Neuronal stem cell (in vitro differentiated cells): ENCODE measurements around the gene ACTL10.

Experiments used
- DNase-seq: peaks from one replicate; pipeline ENCODE4 v3.0.0-alpha.2; 2013; ENCODE audit warnings: low spot score
- H2AFZ ChIP-seq: one replicate; pipeline ENCODE4 v1.6.1; 2013; ENCODE audit warnings: mild to moderate bottlenecking, low read length, inconsistent platforms
- H2AK5ac ChIP-seq: 2 replicates; pipeline ENCODE4 v1.6.1; 2013; ENCODE audit warnings: low read depth, mild to moderate bottlenecking, inconsistent platforms, low read length, moderate library complexity, mixed read lengths
- H2BK120ac ChIP-seq: 2 replicates; pipeline ENCODE4 v1.6.1; 2013; ENCODE audit warnings: low read depth, mild to moderate bottlenecking, inconsistent platforms, low read length, moderate library complexity, mixed read lengths
- H2BK12ac ChIP-seq: one replicate; pipeline ENCODE4 v1.6.1; 2013; ENCODE audit warnings: low read length, inconsistent platforms
- H2BK15ac ChIP-seq: 2 replicates; pipeline ENCODE4 v1.6.1; 2013; ENCODE audit warnings: mild to moderate bottlenecking, low read length, inconsistent platforms, mixed read lengths
- H2BK5ac ChIP-seq: one replicate; pipeline ENCODE4 v1.6.1; 2013; ENCODE audit warnings: inconsistent platforms, mild to moderate bottlenecking, low read length, moderate library complexity
- H3K14ac ChIP-seq: one replicate; pipeline ENCODE4 v1.6.1; 2013; ENCODE audit warnings: low read length, inconsistent platforms
- H3K18ac ChIP-seq: 2 replicates; pipeline ENCODE4 v1.6.1; 2013; ENCODE audit warnings: low read length, inconsistent platforms
- H3K23ac ChIP-seq: 2 replicates; pipeline ENCODE4 v1.6.1; 2013; ENCODE audit warnings: low read depth, mild to moderate bottlenecking, mixed read lengths, low read length, inconsistent platforms; ENCODE audit not compliant: poor library complexity
- H3K27ac ChIP-seq: replicated peaks from 3 replicates; pipeline ENCODE4 v1.5.1; 2013; ENCODE audit warnings: low read length, inconsistent platforms
- H3K27me3 ChIP-seq, 3 experiments: 2 replicates each; pipeline ENCODE4 v1.6.1; 2013; ENCODE audit warnings: low read length in 3 of 3, mild to moderate bottlenecking in 2 of 3, inconsistent platforms in 1 of 3, low read depth in 1 of 3, mixed read lengths in 1 of 3, moderate library complexity in 1 of 3; ENCODE audit not compliant: control insufficient read depth in 3 of 3, insufficient read depth in 3 of 3
- H3K36me3 ChIP-seq, 2 donors: replicated peaks in 1 of 2; 2 replicates each; pipeline ENCODE4 v1.6.1; 2013; ENCODE audit warnings: low read length in 2 of 2; ENCODE audit not compliant: control insufficient read depth in 2 of 2, insufficient read depth in 2 of 2
- H3K4ac ChIP-seq: 2 replicates; pipeline ENCODE4 v1.6.1; 2013; ENCODE audit warnings: inconsistent platforms, mild to moderate bottlenecking, low read length, moderate library complexity
- H3K4me1 ChIP-seq, 2 donors: 1 replicate in 1 of 2; 2 replicates in 1 of 2; pipeline ENCODE4 v1.6.1; 2013; ENCODE audit warnings: low read length in 2 of 2, low read depth in 1 of 2; ENCODE audit not compliant: control insufficient read depth in 2 of 2, insufficient read depth in 1 of 2
- H3K4me2 ChIP-seq: one replicate; pipeline ENCODE4 v1.6.1; 2013; ENCODE audit warnings: mild to moderate bottlenecking, low read length, inconsistent platforms; ENCODE audit not compliant: insufficient read depth, poor library complexity, severe bottlenecking
- H3K4me3 ChIP-seq, 2 donors: 2 replicates each; pipeline ENCODE4 v1.5.1; 2013; ENCODE audit warnings: low read length in 2 of 2, mild to moderate bottlenecking in 2 of 2, inconsistent platforms in 1 of 2, moderate library complexity in 1 of 2
- H3K79me1 ChIP-seq: one replicate; pipeline ENCODE4 v1.6.1; 2013; ENCODE audit warnings: low read depth, mild to moderate bottlenecking, inconsistent platforms, low read length, moderate library complexity
- H3K9ac ChIP-seq: one replicate; pipeline ENCODE4 v1.6.1; 2013; ENCODE audit warnings: mild to moderate bottlenecking, low read depth, low read length, inconsistent platforms; ENCODE audit not compliant: poor library complexity
- H3K9me3 ChIP-seq, 2 donors: replicated peaks in 1 of 2; 2 replicates each; pipeline versions ENCODE3 to v1.6.1; 2013; ENCODE audit warnings: low read length in 2 of 2, mild to moderate bottlenecking in 2 of 2, inconsistent platforms in 1 of 2, low read depth in 1 of 2, mixed read lengths in 1 of 2, moderate library complexity in 1 of 2; ENCODE audit not compliant: control insufficient read depth in 2 of 2, insufficient read depth in 1 of 2
- H4K8ac ChIP-seq: one replicate; pipeline ENCODE4 v1.6.1; 2013; ENCODE audit warnings: low read depth, mild to moderate bottlenecking, inconsistent platforms, low read length, moderate library complexity
- H4K91ac ChIP-seq: one replicate; pipeline ENCODE4 v1.6.1; 2013; ENCODE audit warnings: low read length, low read depth, mild to moderate bottlenecking, inconsistent platforms; ENCODE audit not compliant: poor library complexity
- WGBS, 2 donors: extraction: QIAGEN DNeasy Blood & Tissue Kit; methylation state at CpG; one replicate each; pipeline ENCODE4 v1.1.7; 2013; ENCODE audit warnings: missing lambda C conversion rate in 2 of 2, mixed read lengths in 1 of 2; ENCODE audit not compliant: insufficient read length in 2 of 2, insufficient replicate concordance in 1 of 2; ENCODE audit errors: extremely low coverage in 2 of 2; 5-methylcytosine and 5-hydroxymethylcytosine counted together

Gene ACTL10

DNA sequence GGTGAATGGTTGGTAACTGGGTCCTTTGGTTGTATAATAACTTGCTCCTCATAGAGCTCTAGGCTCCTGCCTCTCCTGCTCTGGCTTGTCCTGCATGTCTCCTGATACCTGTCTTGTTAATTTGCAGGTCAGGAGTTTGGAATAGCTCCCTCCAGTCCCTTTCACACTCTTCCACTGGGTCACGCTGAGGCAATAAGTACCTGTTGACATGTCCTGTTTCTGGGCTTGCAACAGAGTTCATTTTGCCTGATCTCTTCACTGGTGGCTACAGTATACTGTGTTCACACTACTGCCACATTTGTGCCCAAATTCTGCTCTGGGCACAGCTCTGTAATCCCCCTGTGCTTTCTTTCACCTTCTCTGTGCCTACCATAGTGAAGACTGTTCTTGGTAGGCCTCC is 30.0 kb upstream of the ACTL10 start:
- H3K4me2 ChIP-seq: no peak overlapping the region
- WGBS, 2 donors: no CpG with 5 or more reads among the region's 1 CpG
- H3K4me3 ChIP-seq: no peak overlapping the region
- H2BK12ac ChIP-seq: no peak overlapping the region
- peaks cover 11 to 73% of the 10 kb centered on the region in 2 donors for H3K36me3 ChIP-seq
- DNase-seq: no peak
- H3K4me1 ChIP-seq: no peaks in the 10 kb centered on the region
- no peak overlapping the region for H2BK5ac ChIP-seq
- no peak overlapping the region for H3K27ac ChIP-seq
- H2AK5ac ChIP-seq: no peak overlapping the region
- no peak overlapping the region for H3K23ac ChIP-seq
- no peak overlapping the region for H3K18ac ChIP-seq
- no peaks in the 10 kb centered on the region for H3K9me3 ChIP-seq
- H3K4ac ChIP-seq: no peak overlapping the region
- H3K27me3 ChIP-seq: no peaks in the 10 kb centered on the region
- H2AFZ ChIP-seq: no peak overlapping the region
- no peak overlapping the region for H4K8ac ChIP-seq
- H3K79me1 ChIP-seq: no peaks in the 10 kb centered on the region
- no peak overlapping the region for H2BK15ac ChIP-seq
- no peak overlapping the region for H3K14ac ChIP-seq
- no peak overlapping the region for H3K9ac ChIP-seq
- no peak overlapping the region for H4K91ac ChIP-seq
- no peak overlapping the region for H2BK120ac ChIP-seq

DNA sequence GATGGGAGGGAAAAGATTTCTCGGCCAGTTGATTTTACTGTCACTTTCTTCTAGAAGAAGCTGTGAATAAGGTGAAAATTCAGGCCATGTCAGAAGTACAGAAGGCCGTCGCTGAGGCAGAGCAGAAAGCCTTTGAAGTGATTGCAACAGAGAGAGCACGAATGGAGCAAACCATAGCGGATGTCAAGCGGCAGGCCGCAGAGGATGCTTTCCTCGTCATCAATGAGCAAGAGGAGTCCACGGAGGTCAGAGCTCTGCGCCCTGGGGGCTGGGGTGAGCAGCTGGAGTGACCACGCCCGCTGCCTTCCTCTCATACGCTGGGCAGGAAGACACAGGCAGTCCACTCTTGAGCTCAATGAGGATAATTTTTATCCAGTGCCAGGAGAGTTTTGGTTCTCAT is 26.5 kb upstream of the ACTL10 start:
- H3K36me3 ChIP-seq: peaks cover 20 to 77% of the 10 kb centered on the region in 2 donors

DNA sequence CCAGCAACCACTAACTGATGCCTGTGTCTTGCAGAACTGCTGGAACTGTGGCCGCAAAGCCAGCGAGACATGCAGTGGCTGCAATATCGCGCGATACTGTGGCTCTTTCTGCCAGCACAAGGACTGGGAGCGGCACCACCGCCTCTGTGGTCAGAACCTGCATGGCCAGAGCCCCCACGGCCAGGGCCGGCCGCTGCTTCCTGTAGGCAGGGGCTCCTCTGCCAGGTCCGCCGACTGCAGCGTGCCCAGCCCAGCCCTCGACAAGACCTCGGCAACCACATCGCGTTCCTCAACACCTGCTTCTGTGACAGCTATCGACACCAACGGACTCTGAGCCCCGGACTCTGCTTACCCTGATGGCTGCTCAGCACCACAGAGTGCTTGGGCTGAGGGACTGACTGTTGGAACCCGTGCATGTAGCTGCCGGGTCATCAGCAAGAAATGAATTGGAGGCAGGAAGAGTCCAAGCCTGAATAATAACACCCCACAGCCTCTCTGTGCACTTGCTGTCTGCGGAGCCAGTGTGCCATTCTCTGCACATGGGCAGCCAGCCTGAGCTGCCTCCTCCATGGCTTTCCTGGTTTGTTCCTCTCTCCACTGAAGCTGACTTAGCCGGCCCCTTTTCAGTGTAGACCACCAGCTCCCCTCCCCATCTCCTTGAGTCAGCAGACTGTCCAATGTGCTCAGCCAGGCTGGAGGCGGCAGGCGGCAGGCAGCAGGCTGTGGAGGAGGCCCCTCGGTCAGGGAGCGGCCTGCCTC is 22.3 kb upstream of the ACTL10 start:
- H2BK120ac ChIP-seq: no peak overlapping the region
- no peak overlapping the region for H2AK5ac ChIP-seq
- no peak overlapping the region for H3K9ac ChIP-seq
- H3K79me1 ChIP-seq: peaks cover 2% of the 10 kb centered on the region
- no peak overlapping the region for H3K4ac ChIP-seq
- no peak overlapping the region for H3K4me2 ChIP-seq
- WGBS, 2 donors: no CpG with 5 or more reads among the region's 28 CpGs
- no peak overlapping the region for H2BK5ac ChIP-seq
- H2BK12ac ChIP-seq: no peak overlapping the region
- no peak overlapping the region for H3K18ac ChIP-seq
- H2AFZ ChIP-seq: no peak overlapping the region
- peaks cover 0 to 2% of the 10 kb centered on the region in 2 donors for H3K4me1 ChIP-seq
- DNase-seq: no peak
- H2BK15ac ChIP-seq: no peak overlapping the region
- no peaks in the 10 kb centered on the region for H3K27me3 ChIP-seq
- no peaks in the 10 kb centered on the region for H3K9me3 ChIP-seq
- H3K36me3 ChIP-seq: peaks cover 22 to 76% of the 10 kb centered on the region in 2 donors
- H3K23ac ChIP-seq: peak overlapping the region; percentile 45
- no peak overlapping the region for H3K4me3 ChIP-seq
- H3K27ac ChIP-seq: no peak overlapping the region
- no peak overlapping the region for H4K91ac ChIP-seq
- no peak overlapping the region for H4K8ac ChIP-seq
- H3K14ac ChIP-seq: no peak overlapping the region

More for the DNA sequence above, 26.5 kb upstream of the ACTL10 start:
- H3K9ac ChIP-seq: no peak overlapping the region
- H2AFZ ChIP-seq: no peak overlapping the region
- H2BK15ac ChIP-seq: no peak overlapping the region
- H3K23ac ChIP-seq: no peak overlapping the region
- no peaks in the 10 kb centered on the region for H3K27me3 ChIP-seq
- no peak overlapping the region for H2BK12ac ChIP-seq
- no peak overlapping the region for H2BK5ac ChIP-seq
- H3K9me3 ChIP-seq: no peaks in the 10 kb centered on the region
- no CpG with 5 or more reads among the region's 13 CpGs for WGBS, 2 donors
- no peak overlapping the region for H2BK120ac ChIP-seq
- no peaks in the 10 kb centered on the region for H3K4me1 ChIP-seq
- H3K27ac ChIP-seq: no peak overlapping the region
- no peak overlapping the region for H3K4me3 ChIP-seq
- DNase-seq: no peak
- H3K4me2 ChIP-seq: no peak overlapping the region
- no peak overlapping the region for H2AK5ac ChIP-seq
- H3K18ac ChIP-seq: no peak overlapping the region
- H4K8ac ChIP-seq: no peak overlapping the region
- H3K4ac ChIP-seq: no peak overlapping the region
- H3K79me1 ChIP-seq: peaks cover 2% of the 10 kb centered on the region
- no peak overlapping the region for H3K14ac ChIP-seq
- H4K91ac ChIP-seq: no peak overlapping the region

DNA sequence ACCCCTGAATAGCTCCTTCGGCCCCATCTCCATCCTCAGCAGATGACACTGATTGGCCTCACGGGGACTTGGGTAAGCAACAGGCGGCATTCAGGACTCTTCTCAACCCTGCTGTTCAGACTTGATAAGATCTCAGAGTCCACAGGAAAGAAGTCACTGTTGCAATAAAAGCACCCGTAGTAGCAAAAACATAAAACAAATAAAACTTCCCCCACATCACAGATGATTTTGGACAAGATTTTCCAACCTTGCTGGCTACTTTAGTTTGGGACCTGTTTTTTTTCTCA is 21.7 kb upstream of the ACTL10 start:
- no CpG with 5 or more reads among the region's 4 CpGs for WGBS, 2 donors
- Histone ChIP-seq H3K4ac (no peak overlapping the region), H2BK120ac (no peak overlapping the region), H2AK5ac (no peak overlapping the region), H3K4me3 (no peak overlapping the region), H4K91ac (no peak overlapping the region), H3K27me3 (no peaks in the 10 kb centered on the region), H3K4me2 (no peak overlapping the region), H3K9me3 (no peaks in the 10 kb centered on the region), H3K18ac (no peak overlapping the region), H3K14ac (no peak overlapping the region), H3K27ac (no peak overlapping the region), H4K8ac (no peak overlapping the region), H3K4me1 (peaks cover 0 to 3% of the 10 kb centered on the region in 2 donors), H3K79me1 (peaks cover 2% of the 10 kb centered on the region), H3K9ac (no peak overlapping the region), H2AFZ (no peak overlapping the region), H3K23ac (peak overlapping the region; percentile 45), H2BK5ac (no peak overlapping the region), H3K36me3 (peaks cover 22 to 71% of the 10 kb centered on the region in 2 donors), H2BK12ac (no peak overlapping the region), H2BK15ac (no peak overlapping the region)
- no peak for DNase-seq
